GM18519 (cell line): ENCODE measurements around the gene C2orf49.
"Not testable (repeated sequence)": the region's sequence is repeated elsewhere in the genome, so short reads cannot be mapped to it uniquely, and the experiment has no call there.

ENCODE experiments used
- ATAC-seq: cut with Tn5 transposase; IDR thresholded peaks from one replicate; pipeline ENCODE4 v1.9.1; 2021; ENCODE audit warnings: mild to moderate bottlenecking, moderate library complexity; ENCODE audit not compliant: unreplicated experiment, low FRiP score

C2orf49 gene

GRCh38 chr2:105320651-105321215 is 16.6 kb upstream of the C2orf49 start:
- ATAC-seq = no peak

- peak; percentile 37 for ATAC-seq
Measured at GRCh38 chr2:105321875-105322646, 15.3 kb upstream of the C2orf49 start.

GRCh38 chr2:105323111-105323510 is 14.2 kb upstream of the C2orf49 start:
- ATAC-seq = no peak

- no peak for ATAC-seq
Measured at GRCh38 chr2:105324101-105324500, 13.2 kb upstream of the C2orf49 start.

DNA sequence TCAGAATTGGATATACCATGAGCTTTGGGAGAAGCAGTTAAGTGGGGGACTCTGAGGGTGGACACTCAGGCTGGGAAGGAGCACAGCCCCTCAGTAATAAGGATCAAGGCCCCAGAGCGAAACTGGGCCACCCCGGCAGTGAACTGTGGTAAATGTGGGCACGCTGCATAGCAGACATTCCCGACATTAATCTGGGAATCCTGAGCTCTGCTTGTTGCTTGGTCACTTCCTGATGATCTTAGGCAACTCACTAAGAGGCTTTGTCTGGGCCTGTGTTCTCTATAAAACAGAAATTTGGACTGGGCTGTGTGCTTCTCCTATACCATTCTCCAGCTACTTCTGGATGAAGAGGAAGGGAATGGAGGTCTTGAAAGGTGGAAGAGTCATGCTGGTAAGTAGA is 12.6 kb upstream of the C2orf49 start:
- ATAC-seq = no peak

DNA sequence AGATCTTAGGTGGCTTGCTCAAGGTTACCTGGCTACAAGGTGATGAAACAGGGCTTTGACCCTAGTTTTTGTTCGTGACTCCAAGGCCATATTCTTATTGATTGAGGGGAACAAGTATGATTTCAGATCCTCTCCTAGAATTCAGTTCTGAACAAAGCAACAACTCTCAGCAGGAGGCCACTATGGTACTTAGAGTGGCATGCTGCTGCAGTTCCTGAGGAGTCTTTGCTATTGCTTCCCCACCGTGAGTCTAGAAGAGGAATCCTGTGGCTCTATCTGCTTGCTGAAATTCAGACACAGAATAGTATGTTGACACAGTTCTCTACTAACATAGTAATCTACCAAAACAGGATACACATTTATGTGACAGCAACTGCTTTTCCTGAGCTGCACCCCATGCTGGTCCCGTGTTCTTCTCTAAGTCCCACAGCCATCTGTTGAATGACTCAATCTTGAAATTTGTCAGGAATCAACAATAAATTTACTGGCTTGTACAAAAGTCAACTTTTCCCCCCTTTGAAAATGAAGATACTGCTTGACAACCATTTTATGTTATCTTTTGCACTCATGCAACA is 11.9 kb upstream of the C2orf49 start:
- ATAC-seq = no peak

GRCh38 chr2:105327271-105327670 is 10.1 kb upstream of the C2orf49 start:
- ATAC-seq = not testable (repeated sequence)

GRCh38 chr2:105327690-105328089 is 9.7 kb upstream of the C2orf49 start:
- ATAC-seq = no peak

DNA sequence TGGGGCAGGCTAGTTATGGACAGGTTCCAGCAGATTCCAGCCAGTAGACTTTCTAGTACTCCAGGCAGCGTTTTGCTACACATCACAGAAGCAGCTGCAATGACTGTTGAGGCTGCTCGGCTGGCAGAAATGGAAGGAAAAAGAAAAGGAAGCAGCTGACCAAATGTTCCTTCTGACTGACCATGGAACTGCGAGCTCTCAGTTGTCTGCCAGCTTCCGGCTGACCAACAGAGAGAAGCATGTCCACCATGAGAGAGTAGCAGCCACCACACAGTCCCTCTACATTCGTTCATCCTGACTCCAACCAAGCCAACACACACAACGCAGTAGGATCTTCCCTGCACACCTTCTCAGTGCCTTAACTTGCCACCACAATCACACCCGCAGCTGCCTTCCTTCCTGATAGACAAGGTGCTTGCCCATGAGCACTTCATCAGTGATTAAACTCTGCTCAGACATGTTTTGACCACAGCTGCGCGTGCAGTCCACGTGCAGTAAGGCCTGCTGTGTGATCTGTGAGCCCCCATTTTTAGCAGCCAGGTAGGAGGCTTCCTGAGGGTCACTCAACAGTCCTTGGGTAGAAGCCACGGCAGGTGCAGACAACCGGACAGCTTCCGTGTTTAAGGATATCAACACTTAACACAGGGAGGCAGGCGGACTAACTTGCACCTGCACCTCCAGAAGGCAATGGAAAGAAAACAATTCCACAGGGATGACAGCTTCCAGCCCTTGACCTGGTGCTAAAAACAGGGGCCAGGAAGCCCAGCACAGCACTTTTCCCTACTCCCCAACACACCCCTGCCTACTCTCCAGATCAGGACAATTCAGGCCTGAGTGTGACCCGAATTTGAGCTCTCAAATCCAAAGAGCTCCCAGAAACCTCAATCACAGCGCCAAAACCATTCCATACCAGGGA is 8.8 kb upstream of the C2orf49 start:
- ATAC-seq = no peak

- no peak for ATAC-seq
Measured at GRCh38 chr2:105329197-105329554, 8.2 kb upstream of the C2orf49 start.

- ATAC-seq = peak; percentile 69
Measured at GRCh38 chr2:105329561-105330495, 7.5 kb upstream of the C2orf49 start, which contains the start of gene TGFBRAP1. TGFBRAP1 (minus strand) TSS chr2:105329735; CDS start chr2:105308301, 21,434 bp downstream.

- ATAC-seq = no peak
Measured at GRCh38 chr2:105330681-105331375, 6.5 kb upstream of the C2orf49 start.

DNA sequence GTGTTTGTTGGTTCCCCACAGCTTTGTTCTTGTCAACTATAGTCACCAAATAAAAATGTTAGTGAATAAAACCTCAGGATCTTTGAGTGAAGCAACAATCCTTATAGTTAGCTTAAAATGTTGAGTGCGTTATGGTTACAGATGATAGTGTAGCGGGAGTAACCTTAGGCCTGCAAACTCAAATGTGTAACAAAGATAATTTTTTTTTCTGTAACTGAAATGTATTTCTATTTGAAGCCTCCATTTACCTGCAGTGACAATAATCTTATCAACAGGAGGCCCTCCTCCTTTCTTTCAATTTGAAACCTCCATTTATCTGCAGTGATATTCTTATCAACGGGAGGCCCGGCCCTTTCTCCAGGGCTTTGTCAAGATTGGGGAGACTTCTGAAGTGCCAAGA is 3.1 kb upstream of the C2orf49 start:
- ATAC-seq = no peak

DNA sequence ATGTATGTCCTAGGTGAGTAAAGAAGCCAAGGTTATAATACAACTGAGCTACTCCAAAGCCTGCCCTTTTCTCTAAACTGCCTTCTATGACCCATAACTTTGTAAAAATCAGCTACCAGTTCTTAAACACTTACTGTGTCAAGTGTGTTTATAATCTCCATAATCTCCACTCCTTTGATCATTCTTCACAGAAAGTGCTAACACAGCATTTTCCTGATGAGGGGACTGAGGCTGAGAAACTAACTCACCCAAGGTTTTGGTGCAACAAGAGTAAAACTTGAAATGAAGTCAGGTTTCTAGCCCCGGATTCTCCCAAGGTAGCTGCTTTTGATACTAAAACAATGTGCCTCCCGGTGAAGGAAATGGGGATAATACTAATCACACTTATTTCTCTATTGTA is 1.9 kb upstream of the C2orf49 start:
- ATAC-seq = no peak

DNA sequence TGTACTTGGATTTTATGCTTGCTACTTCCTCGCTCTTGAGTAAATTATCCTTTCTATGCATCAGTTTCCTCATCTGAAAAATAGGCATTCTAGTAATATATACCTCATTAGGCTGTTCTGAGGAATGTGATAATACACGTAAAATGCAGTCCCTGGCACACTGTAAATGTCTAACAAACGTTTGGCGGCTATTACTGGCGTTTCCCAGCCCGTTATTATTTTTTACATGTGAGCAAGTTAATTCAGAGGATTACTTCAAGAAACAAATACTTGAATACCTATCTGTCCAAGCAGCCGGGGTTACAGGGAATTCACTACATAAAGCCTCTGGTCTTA is 586 bp upstream of the C2orf49 start:
- ATAC-seq = no peak

- peak; percentile 16 for ATAC-seq
Measured at GRCh38 chr2:105338020-105338385, 663 bp downstream of the C2orf49 start.

DNA sequence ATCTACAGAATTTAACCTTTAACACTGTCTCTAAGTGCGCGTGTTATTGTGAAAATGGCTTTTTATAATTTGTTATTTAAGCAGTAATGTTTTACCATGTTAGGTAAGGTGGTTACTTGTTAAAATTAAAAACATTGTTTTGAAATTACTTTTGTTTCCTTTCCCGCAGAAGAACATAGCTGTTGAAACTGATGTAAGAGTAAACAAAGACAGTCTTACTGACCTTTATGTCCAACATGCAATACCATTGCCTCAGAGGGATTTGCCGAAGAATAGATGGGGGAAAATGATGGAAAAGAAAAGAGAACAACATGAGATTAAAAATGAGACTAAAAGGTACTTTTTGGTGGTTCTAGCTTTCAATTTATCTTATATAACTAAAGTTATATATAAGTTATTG is 2.1 kb downstream of the C2orf49 start:
- no peak for ATAC-seq

GRCh38 chr2:105344704-105345345 is 7.5 kb downstream of the C2orf49 start:
- ATAC-seq = no peak

- ATAC-seq = no peak
Measured at GRCh38 chr2:105357122-105357521, 19.8 kb downstream of the C2orf49 start.
